NCI-H2029 treated with DMSO at 0.1 percent for 48 hours (cell line): ENCODE measurements around the gene ANKS1A.

ENCODE experiments used
- DNase-seq: peaks from one replicate; lab custom pipeline; 2025; lab: John Stamatoyannopoulos, UW

The ANKS1A gene

GRCh38 chr6:35070111-35070510 lies 181.1 kb downstream of the ANKS1A start:
- no peak for DNase-seq

- no peak for DNase-seq
These were observed 182.4 kb downstream of the ANKS1A start for GRCh38 chr6:35071347-35071994.

- no peak for DNase-seq
These were observed 183.1 kb downstream of the ANKS1A start for GRCh38 chr6:35072051-35072697.

- DNase-seq = no peak
These were observed 183.6 kb downstream of the ANKS1A start for GRCh38 chr6:35072698-35073055.

- DNase-seq = no peak
These were observed 184.2 kb downstream of the ANKS1A start for GRCh38 chr6:35073211-35073610.

GRCh38 chr6:35073766-35074471 lies 184.9 kb downstream of the ANKS1A start:
- no peak for DNase-seq

- no peak for DNase-seq
These were observed 188.1 kb downstream of the ANKS1A start for GRCh38 chr6:35076997-35077712.

GRCh38 chr6:35077713-35078105 lies 188.7 kb downstream of the ANKS1A start:
- no peak for DNase-seq

- no peak for DNase-seq
These were observed 189.3 kb downstream of the ANKS1A start for GRCh38 chr6:35078226-35078850.

GRCh38 chr6:35078896-35079295 lies 189.8 kb downstream of the ANKS1A start:
- DNase-seq = no peak

GRCh38 chr6:35079311-35080000 lies 190.4 kb downstream of the ANKS1A start:
- no peak for DNase-seq

- DNase-seq = no peak
These were observed 191.1 kb downstream of the ANKS1A start for GRCh38 chr6:35080016-35080680.

- no peak for DNase-seq
These were observed 191.9 kb downstream of the ANKS1A start for GRCh38 chr6:35080821-35081425.

GRCh38 chr6:35081426-35081851 lies 192.4 kb downstream of the ANKS1A start:
- DNase-seq = no peak

GRCh38 chr6:35082046-35082732 lies 193.1 kb downstream of the ANKS1A start:
- no peak for DNase-seq

GRCh38 chr6:35082733-35083403 lies 193.8 kb downstream of the ANKS1A start:
- DNase-seq = no peak

GRCh38 chr6:35083507-35083906 lies 194.5 kb downstream of the ANKS1A start:
- DNase-seq = no peak

GRCh38 chr6:35084041-35084491 lies 195.0 kb downstream of the ANKS1A start:
- DNase-seq = no peak

- no peak for DNase-seq
These were observed 195.6 kb downstream of the ANKS1A start for GRCh38 chr6:35084511-35085203.
